Adipocyte (in vitro differentiated cells): ENCODE results near the gene CCDC201.
A peak's percentile ranks its signal among the peaks of the same experiment; 100 is the strongest.

ENCODE experiments used
- DNase-seq: peaks from one replicate; pipeline ENCODE4 v3.0.0-alpha.2; 2015; ENCODE audit warnings: low read depth
- H3K27me3 ChIP-seq: replicated peaks from 2 replicates; pipeline ENCODE4 v1.7.0; 2013; ENCODE audit warnings: mild to moderate bottlenecking, low read length, moderate library complexity; ENCODE audit not compliant: control insufficient read depth, insufficient read depth
- H3K36me3 ChIP-seq: 2 replicates; pipeline ENCODE4 v1.7.0; 2013; ENCODE audit warnings: low read length, mild to moderate bottlenecking, moderate library complexity; ENCODE audit not compliant: control insufficient read depth, insufficient read depth, severe bottlenecking
- H3K4me1 ChIP-seq: 2 replicates; pipeline ENCODE4 v1.7.0; 2013; ENCODE audit warnings: mild to moderate bottlenecking, low read length, moderate library complexity; ENCODE audit not compliant: control insufficient read depth, insufficient read depth
- H3K4me3 ChIP-seq: 2 replicates; pipeline ENCODE4 v1.7.0; 2013; ENCODE audit warnings: mild to moderate bottlenecking, low read length, moderate library complexity
- H3K9ac ChIP-seq: 2 replicates; pipeline ENCODE4 v1.7.0; 2013; ENCODE audit warnings: mild to moderate bottlenecking, low read length, moderate library complexity
- H3K9me3 ChIP-seq: 2 replicates; pipeline ENCODE4 v1.7.0; 2013; ENCODE audit warnings: mild to moderate bottlenecking, low read length, moderate library complexity; ENCODE audit not compliant: control insufficient read depth

Gene CCDC201

GRCh38 chr7:45884136-45884535 lies 11.3 kb upstream of the CCDC201 start:
- Histone ChIP-seq H3K4me1 (peaks cover 10% of the 10 kb centered on the region), H3K9me3 (no peaks in the 10 kb centered on the region), H3K36me3 (no peaks in the 10 kb centered on the region), H3K9ac (no peak overlapping the region), H3K4me3 (no peak overlapping the region), H3K27me3 (peaks cover 18% of the 10 kb centered on the region)
- DNase-seq, result no peak

GRCh38 chr7:45882465-45882810 lies 9.6 kb upstream of the CCDC201 start:
- Histone ChIP-seq H3K4me3 (no peak overlapping the region), H3K9me3 (peaks cover 6% of the 10 kb centered on the region), H3K36me3 (no peaks in the 10 kb centered on the region), H3K9ac (no peak overlapping the region), H3K27me3 (peaks cover 8% of the 10 kb centered on the region), H3K4me1 (peaks cover 10% of the 10 kb centered on the region)
- no peak for DNase-seq

- peaks cover 6% of the 10 kb centered on the region for H3K9me3 ChIP-seq
- H3K4me1 ChIP-seq, result peaks cover 10% of the 10 kb centered on the region
- no peak overlapping the region for H3K9ac ChIP-seq
- DNase-seq, result peak; percentile 82
- H3K36me3 ChIP-seq, result no peaks in the 10 kb centered on the region
- no peak overlapping the region for H3K4me3 ChIP-seq
- H3K27me3 ChIP-seq, result peaks cover 3% of the 10 kb centered on the region
These were observed 9.0 kb upstream of the CCDC201 start for GRCh38 chr7:45881759-45882464.

- Histone ChIP-seq H3K36me3 (no peaks in the 10 kb centered on the region), H3K27me3 (no peaks in the 10 kb centered on the region), H3K9ac (no peak overlapping the region), H3K4me1 (peaks cover 10% of the 10 kb centered on the region), H3K4me3 (no peak overlapping the region), H3K9me3 (peaks cover 6% of the 10 kb centered on the region)
- no peak for DNase-seq
These were observed 8.4 kb upstream of the CCDC201 start for GRCh38 chr7:45881280-45881758.

- no peak for DNase-seq
- H3K36me3 ChIP-seq, result no peaks in the 10 kb centered on the region
- no peaks in the 10 kb centered on the region for H3K27me3 ChIP-seq
- H3K4me1 ChIP-seq, result peaks cover 10% of the 10 kb centered on the region
- peaks cover 6% of the 10 kb centered on the region for H3K9me3 ChIP-seq
- no peak overlapping the region for H3K9ac ChIP-seq
- no peak overlapping the region for H3K4me3 ChIP-seq
These were observed 7.6 kb upstream of the CCDC201 start for GRCh38 chr7:45880433-45880860.

GRCh38 chr7:45878457-45879144 lies 5.7 kb upstream of the CCDC201 start:
- peaks cover 6% of the 10 kb centered on the region for H3K9me3 ChIP-seq
- H3K9ac ChIP-seq, result no peak overlapping the region
- no peak for DNase-seq
- no peaks in the 10 kb centered on the region for H3K36me3 ChIP-seq
- H3K4me3 ChIP-seq, result no peak overlapping the region
- no peaks in the 10 kb centered on the region for H3K27me3 ChIP-seq
- H3K4me1 ChIP-seq, result peaks cover 18% of the 10 kb centered on the region

GRCh38 chr7:45876519-45876918 lies 3.6 kb upstream of the CCDC201 start:
- H3K9me3 ChIP-seq, result peaks cover 6% of the 10 kb centered on the region
- no peak overlapping the region for H3K9ac ChIP-seq

GRCh38 chr7:45874408-45875131 lies 1.7 kb upstream of the CCDC201 start:
- H3K4me3 ChIP-seq, result no peak overlapping the region
- H3K36me3 ChIP-seq, result no peaks in the 10 kb centered on the region
- H3K9me3 ChIP-seq, result peaks cover 6% of the 10 kb centered on the region
- DNase-seq, result peak; percentile 42
- H3K9ac ChIP-seq, result no peak overlapping the region
- no peaks in the 10 kb centered on the region for H3K27me3 ChIP-seq
- H3K4me1 ChIP-seq, result peaks cover 8% of the 10 kb centered on the region

More at GRCh38 chr7:45876519-45876918, 3.6 kb upstream of the CCDC201 start:
- no peak for DNase-seq
- no peaks in the 10 kb centered on the region for H3K27me3 ChIP-seq
- no peak overlapping the region for H3K4me3 ChIP-seq
- no peaks in the 10 kb centered on the region for H3K36me3 ChIP-seq
- H3K4me1 ChIP-seq, result peaks cover 9% of the 10 kb centered on the region

GRCh38 chr7:45873355-45873754 lies 473 bp upstream of the CCDC201 start:
- Histone ChIP-seq H3K4me1 (peaks cover 8% of the 10 kb centered on the region), H3K36me3 (no peaks in the 10 kb centered on the region), H3K9me3 (peaks cover under 1% of the 10 kb centered on the region), H3K9ac (no peak overlapping the region), H3K27me3 (no peaks in the 10 kb centered on the region), H3K4me3 (no peak overlapping the region)
- no peak for DNase-seq

GRCh38 chr7:45872116-45873034 lies 507 bp downstream of the CCDC201 start:
- H3K4me1 ChIP-seq, result peaks cover 8% of the 10 kb centered on the region
- H3K27me3 ChIP-seq, result no peaks in the 10 kb centered on the region
- H3K9ac ChIP-seq, result no peak overlapping the region
- no peak for DNase-seq
- H3K9me3 ChIP-seq, result peaks cover 3% of the 10 kb centered on the region
- no peaks in the 10 kb centered on the region for H3K36me3 ChIP-seq
- H3K4me3 ChIP-seq, result no peak overlapping the region
